Stimulated activated CD4-positive, alpha-beta T cell treated with anti-CD3 and anti-CD28 coated beads, Interleukin-4, amount 100 ng/mL, for 1 hour (primary cell): ENCODE data around the gene ITGB8.
"Not testable (repeated sequence)": the region's sequence is repeated elsewhere in the genome, so short reads cannot be mapped to it uniquely, and the experiment has no call there.

Experiments used
- DNase-seq: peaks from one replicate; pipeline ENCODE4 v3.0.0-alpha.2; 2020

ITGB8 gene

DNA sequence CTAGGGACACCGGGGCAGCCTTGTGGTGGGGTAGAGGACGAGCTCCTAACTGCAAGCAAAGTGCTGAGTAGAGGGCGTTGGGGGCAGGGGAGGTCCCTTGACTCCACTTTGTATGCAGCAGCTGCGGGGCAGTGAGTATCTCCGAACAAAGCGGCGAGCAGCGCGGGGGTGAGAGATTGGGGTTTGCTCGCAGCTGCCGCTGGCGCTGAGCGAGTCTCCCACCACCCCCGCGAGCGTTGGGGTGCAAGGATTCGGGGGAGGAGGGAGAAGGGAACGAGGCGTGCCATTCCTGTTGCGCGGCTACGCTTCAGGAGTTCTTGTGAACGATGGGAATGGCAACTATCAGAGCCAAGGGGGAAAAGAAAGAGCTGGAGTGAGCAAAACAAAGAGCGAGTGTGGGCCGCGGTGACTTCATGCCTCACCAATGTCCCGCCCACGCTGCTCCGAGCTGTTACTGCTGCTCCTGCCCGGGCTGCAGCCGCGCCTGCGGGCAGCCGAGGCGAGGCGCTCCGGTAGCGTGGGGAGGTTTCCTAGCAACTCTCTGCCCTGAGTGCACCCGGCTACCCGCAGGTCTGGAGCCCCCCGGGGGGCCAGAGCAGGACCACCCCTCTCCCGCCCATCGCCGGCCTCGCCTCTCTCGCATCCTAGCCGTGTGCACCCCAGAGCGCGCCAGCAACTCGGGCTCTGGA is at the start of gene ITGB8:
TSS of gene ITGB8 (plus strand) at position 662 of the 689 bp plus-strand sequence. CDS start 907 bp downstream, outside the sequence.
- peak; percentile 74 for DNase-seq

DNA sequence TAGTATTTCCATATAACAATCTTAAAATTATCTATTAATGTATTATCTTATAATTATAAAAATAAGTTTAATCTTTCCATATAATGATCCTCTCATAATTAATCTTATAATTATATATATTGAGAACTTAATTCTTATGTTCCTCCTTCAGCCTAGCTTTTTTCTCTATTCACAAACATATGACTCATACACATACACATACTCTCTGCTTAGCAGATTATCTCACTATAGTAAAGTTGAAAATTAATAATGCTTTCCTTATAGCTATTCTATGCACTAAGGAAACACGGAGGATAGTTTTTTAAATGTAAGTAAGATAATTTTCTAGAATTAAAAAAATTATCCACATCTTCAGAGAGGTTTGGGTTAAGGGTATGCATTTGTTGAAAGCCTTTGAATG is 47.7 kb upstream of the ITGB8 start:
- DNase-seq = no peak

DNA sequence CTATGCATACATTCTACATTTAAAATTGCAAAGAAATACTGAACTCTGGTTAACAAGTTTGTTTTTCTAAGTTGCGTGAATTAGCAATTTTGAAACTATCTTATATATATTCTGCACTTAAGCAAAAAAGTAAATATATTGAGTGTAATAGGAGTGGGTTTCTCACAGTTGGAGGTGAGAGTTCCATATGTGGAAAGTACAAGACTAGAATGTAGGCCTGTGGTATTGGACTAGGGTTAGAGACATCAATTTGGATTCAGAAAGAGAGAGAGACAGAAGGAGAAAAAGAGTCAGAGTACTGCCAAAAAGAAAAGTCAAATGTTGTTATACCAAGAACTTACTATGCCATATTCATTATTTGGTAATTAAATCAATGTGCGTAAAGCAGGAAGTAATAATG is 47.3 kb upstream of the ITGB8 start:
- no peak for DNase-seq

DNA sequence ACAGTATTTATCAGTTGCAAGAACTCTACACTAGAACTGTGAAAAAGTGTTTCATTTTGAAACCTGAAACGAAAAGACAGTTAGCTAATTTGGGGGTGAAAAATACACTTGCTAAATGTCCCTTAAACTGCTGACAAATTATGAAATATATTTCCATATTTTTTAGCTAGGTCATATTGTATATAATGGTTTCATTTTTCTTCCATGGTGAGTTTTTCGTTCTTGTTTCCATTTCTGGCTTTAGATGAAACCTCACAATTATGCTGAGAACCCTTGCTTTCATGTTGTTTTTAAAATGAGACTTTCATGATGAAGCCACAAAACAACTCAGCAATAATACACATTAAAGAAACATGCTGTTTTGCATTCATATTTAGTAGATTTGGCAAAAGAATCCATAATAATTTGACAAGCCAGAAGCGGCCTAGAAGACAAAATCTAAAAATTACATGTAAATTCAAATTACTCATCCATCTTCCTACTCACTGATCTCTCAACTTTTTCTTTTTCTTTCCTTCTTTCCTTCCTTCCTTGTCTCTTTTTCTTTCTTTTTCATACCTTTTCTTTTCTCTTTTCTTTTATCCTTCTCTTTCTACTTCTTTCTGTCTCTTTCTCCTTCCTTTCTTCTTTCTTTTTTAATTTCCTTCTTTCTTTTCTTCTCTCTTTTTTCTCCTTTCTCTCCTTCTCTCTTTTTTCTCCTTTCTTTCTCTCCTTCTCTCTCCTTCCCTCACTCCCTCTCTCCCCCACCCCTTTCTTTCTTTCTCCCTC is 46.5 kb upstream of the ITGB8 start:
- DNase-seq = no peak

DNA sequence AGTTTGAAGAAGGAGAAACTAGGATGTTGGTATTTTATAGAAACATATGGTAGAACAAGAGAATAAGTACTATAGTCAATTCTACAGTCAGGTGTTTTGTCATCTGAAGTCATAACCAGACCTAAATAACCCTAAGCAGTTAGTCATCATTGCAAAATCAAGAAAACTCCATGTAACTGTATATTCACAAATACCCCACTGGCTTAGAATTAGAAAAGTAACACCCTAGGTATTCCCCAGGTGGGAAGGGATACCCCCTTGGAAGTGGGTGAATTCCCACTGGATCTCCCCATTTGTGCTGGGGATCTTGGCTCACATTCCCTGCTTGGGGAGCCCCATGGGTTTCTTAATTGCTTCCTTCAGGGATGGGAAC is 45.9 kb upstream of the ITGB8 start:
- no peak for DNase-seq

DNA sequence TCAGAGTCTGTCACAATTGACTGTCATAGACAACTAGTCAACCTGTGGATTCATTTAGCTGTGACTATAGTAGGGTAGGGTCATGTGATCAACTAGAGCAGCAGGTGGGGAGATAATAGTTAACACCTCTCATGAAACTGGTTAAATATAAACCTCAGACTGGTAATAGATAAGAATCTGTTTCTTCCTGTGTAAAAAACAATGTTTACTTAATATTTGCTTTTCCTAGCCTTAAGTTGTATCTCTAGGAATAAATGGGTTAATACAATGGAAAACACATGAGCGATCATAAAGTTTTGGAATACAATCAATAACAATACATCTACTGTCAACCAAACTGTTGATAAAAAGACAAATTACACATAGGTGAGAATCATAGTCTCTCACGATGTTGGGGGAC is 43.4 kb upstream of the ITGB8 start:
- no peak for DNase-seq

DNA sequence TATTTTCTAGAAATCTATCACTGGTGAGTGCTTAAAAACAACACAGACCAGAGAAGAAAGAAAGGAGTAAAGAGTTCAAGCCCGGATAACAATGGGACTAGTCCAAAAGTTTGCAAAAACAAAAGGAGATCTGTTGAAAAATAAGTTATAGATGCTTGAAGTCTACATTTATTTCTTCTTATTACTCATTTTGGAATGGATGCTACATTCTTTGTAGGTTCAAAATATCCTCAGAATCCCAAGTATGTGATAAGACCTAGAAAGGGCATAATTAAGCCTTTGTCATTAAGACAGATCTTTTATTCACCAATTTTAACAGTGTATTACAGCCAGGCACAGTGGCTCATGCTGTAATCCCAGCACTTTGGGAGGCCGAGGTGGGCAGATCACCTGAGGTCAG is 42.7 kb upstream of the ITGB8 start:
- DNase-seq = no peak

DNA sequence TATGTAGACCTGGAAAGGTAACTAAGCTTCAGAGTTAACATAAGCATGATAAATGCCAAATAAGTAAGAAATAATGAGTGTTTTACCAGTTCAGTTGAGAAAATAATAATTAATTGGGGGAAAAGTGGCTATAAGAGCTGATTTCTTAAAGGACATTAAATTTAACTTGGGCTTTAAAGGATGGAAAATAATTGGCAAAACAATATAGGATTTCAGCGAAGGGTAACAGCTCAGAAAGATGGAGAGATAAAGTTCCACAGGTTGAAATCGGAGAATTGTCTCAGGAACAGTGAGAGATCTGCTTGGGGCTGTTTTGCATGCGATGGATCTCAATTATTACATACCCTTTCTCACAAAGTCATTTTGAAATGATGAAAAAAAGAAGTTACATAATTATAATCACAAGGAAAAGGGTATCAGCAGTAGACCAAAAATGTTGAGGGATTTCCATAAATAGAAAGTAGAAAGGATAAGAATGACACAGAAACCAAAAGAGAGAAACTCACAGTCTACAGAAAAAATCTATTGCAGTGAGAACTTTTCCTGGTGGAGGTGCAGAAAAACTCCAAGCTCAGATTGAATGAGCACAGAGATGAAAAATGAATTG is 40.1 kb upstream of the ITGB8 start:
- DNase-seq = no peak

DNA sequence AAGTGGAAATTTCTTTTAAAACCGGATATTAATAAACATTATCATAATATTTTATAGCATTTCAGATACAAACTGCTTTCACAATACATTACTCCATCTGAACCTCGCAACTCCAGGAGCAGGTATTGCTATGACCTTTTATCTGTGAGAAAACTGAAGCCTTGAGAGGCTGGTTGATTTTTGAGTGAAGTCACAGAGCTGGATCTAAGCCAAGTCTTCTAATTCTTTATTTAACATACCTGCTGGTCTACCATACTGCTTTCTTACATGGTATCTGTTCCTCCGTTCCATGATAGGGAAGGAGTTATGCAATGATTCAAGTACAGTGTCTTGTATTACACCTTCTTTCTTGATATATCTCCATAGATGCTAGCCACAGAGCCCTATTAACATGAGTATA is 37.4 kb upstream of the ITGB8 start:
- DNase-seq = no peak

DNA sequence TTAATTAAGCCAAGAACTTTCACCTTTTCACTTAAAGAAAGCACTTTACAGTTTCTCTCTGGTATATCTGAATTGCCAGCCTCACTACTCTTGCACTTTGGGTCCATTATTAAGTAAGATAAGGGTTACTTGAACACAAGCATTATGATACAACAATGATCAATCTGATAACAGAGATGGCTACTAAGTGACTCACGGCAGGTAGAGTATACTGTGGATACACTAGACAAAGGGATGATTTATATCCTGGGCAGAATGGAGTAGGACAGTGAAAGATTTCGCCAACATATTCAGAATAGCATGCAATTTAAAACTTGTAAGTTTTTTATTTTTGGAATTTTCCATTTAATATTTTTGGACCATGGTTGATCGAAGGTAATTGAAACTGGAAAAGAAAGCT is 34.3 kb upstream of the ITGB8 start:
- no peak for DNase-seq

DNA sequence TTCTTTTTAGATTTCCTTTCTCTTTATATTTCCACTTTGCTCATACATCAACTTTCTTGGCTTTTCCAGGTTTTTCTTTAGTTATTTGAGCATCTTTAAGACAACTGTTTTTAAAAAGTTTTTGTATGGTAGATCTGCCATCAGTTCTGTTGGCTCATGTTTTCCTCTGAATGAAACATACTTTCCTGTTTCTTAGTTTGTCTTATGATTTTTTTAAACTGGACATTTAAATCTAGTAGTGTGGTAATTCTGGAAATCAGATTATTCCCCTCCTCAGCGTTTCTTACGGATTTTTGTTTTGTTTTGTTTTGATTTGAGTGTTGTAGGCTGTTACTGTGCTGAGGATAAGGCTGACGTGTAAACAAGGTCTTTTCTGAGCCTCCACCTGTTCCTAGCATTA is 33.8 kb upstream of the ITGB8 start:
- no peak for DNase-seq

DNA sequence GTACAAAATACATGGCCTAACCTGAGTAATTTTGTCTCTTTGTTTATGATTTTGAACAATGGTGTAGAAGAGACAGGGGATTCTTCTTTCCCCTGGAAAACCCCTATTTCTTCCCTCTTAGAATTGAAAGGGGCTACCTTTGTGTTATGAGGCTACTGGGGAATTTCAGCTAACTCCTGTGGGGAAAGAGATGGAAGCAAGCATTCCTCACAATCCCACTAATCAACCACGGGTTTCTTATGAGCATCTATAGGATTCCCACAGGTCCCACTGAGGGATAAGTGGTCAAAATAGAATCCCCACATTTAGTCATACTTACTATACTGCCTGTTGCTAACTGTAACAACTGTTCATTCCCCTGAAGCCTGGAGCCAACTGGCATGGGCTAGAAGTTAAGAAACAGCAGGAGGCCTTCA is 32.2 kb upstream of the ITGB8 start:
- DNase-seq = no peak

DNA sequence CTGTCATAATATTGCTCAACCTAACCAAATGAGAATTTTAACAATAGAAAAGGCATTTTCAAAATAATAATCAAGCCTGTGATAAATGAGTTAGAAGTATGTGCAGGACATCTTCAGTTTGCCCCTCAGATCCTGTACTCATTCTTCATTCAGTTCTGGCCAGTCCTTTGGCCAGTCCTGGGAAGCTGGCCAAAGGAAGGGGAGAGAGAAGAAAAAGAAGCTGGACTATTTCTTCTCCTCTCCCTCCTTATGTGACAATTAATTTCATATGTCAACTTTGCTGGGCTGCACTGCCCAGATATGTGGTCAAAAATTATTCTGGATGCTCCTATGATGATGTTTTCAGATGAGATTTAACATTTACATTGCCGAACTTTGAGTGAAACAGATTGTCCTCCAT is 31.6 kb upstream of the ITGB8 start:
- no peak for DNase-seq

DNA sequence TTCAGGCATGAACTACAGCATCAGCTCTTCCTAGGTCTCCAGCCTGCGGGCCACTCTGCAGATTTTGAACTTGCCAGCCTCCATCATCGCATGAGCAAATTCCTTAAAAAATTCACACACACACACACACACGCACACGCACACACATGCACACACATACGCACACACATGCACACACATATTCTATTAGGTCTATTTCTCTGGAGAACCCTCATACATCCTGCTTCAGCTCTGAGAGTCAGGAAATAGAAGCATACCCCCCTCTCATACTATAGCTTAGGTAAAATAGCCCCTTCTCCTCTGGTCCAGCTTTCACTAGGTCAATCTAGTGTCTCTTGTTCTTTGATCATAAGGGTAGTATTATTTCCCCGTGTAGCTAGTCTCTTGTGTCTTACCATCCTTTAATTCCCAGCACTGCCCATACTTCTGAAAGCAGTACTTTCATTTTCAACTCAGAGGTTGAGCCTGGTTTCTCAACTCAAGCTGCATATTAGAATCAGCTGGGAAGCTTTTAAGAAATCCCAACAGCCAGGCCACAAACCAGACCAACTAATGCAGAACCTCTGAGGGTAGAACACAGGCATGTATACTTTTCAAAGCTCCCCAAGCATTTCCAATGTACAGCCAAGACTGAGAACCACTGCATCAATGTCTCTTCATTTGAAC is 30.9 kb upstream of the ITGB8 start:
- no peak for DNase-seq

DNA sequence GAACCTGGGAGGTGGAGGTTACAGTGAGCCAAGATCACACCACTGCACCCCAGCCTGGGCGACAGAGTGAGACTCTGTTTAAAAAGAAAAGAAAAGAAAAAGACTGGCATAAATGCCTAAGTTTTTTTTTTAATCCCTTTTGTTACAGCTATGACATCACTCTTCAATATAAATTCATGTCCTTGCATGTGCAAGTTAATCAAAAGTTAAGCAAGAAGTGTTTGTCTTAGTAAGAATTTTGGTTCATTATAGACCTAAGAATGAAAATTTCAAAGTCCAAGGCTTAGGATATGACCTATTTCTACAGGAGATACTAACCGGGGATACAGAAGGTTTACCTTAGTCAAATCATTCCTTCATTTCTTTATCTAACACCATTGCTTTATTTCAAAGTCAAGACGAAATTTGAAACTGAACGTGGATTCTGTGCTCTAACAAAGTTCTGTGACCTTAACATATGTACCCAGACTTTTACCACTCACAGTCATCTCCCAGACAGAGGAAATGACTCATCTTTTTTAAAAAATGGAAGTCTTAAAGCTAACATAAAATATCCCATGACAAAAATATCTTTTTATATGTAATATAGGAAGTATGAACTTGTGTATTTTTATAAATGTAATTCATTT is 29.3 kb upstream of the ITGB8 start:
- DNase-seq = no peak

DNA sequence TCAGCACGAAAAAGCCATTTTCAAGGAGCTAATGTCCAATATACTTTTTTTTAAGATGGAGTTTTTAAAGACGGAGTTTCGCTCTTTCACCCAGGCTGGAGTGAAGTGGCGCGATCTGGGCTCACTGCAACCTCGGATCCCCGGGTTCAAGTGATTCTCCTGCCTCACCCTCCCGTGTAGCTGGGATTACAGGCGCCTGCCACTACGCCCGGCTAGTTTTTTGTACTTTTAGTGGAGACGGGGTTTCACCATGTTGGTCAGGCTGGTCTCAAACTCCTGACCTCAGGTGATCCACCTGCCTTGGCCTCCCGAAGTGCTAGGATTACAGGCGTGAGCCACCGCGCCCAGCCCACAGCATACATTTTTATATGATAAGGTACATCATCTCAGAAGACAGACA is 28.4 kb upstream of the ITGB8 start:
- not testable (repeated sequence) for DNase-seq

DNA sequence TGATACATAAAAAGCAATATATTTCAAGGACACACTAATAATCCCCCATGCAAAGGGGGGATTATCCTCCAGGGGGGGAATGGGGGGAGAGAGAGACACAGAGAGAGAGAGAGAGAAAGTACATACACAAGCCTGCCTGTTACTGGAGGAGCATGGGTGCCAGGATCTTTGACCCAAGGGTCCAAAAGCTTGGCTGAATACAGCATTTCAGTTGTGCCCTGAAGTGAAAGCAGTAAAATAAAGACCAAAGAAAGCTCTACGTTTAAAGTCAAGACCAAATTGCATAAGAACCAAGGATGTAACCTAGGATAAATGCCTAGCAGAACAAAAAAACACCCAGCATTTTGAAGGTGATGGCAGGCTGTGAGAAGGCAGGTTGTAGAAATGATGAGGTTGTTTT is 27.8 kb upstream of the ITGB8 start:
- DNase-seq = no peak

DNA sequence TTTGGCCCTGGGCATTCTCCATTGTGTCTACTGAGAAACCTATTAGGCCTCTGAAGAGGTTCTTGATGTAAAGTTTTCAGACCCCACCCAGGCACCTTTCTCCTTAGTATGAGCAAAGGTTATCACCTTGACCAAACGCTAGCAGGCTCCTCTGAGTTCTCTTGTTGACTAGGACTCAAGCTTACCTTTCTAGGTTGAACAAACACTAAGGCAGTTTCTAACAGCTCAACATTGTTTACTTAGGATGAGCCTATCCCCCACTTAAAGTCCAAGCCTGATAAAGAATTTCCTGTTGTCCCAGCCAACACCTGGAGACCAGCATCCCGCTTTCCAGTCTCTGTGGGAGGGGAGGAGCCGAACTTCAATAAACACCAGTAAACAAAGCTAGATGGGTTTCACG is 26.3 kb upstream of the ITGB8 start:
- DNase-seq = no peak

DNA sequence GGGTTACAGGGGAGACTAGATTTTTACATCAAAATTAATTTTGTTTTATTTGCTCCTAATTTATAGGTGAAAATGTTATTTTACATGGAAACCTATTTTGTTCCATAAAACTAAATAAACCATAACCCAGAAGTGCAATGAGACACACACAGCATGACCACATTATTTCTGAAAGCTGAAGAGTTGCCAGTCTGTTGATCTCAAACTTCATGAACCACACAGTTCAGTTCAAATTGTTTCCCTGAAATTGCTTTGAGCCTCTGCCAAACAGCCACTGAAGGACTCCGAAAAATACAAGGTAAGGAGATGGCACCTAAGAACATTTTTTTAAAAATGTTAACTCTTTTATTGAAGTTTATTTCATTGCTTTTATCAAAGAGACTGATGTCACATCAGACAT is 25.0 kb upstream of the ITGB8 start:
- DNase-seq = no peak

DNA sequence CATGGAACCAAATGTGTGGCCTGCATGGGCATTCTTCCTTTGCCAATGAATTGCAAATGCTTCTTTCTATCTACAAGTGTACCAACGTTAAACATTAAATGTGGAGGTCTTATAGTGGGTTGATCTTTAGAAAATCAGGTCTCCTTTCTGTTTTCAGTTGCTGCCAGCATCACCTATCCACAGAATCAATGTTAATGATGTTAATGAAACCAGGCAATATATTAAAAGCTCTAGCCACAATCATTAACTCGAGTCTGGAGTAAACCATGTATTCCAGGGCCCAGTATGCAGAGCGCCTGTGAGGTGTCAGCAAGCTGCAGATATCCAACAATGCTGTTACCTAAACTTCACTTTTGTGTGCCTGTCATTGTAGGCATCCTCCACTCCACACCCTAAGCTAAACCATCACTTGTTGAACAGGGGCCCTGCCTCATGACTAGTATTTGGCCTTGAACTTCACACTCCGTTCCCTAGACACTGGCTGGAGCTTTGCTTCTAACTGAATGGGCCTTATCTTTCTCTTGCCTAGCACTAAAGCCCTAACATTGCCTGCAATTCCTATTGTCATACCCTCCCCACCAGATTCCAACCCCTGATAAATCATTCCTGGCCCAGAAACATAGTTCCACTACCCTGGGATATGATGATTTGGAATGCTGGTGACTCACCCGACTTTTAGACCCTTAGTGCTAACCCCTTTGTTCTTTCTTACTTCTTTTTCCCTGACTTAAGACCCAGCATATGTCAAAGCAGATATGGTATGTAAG is 24.3 kb upstream of the ITGB8 start:
- no peak for DNase-seq

DNA sequence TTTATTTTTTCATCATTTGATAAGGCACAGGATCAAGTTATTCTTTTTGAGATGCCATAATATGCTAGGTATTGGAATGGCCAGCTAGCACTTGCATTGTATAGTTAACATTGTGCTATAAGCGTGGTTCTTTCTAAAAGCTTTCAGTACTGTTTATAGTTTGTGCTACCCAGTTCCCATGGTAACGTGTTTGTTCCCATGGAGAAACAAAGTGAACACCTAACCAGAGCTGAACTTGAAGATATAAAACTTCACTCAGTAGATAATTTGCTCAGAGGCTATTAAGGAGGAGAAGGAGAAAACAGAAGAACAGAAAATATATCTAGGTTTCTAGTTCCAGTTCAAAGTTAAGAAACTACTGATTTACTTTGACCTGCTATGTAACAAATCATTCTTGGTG is 23.6 kb upstream of the ITGB8 start:
- DNase-seq = no peak

DNA sequence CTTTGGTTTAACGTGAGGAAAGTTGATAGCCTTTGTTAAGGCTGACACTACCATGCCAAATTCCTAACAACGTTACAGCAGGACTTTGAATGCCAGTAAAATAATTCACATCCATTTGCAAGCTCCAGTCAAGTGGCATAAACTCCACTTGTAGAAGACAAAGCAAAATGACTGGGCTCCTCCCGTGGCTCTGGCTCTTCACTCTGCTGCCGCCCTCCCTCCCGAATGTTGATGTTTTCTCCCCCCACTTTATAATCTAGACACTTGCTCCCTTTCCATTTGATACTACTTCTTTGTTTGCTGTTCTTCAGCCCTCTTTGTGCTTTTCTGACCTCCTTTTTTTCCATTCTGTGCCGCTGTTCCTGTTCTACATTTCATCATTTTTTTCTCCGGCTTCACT is 22.8 kb upstream of the ITGB8 start:
- DNase-seq = no peak

DNA sequence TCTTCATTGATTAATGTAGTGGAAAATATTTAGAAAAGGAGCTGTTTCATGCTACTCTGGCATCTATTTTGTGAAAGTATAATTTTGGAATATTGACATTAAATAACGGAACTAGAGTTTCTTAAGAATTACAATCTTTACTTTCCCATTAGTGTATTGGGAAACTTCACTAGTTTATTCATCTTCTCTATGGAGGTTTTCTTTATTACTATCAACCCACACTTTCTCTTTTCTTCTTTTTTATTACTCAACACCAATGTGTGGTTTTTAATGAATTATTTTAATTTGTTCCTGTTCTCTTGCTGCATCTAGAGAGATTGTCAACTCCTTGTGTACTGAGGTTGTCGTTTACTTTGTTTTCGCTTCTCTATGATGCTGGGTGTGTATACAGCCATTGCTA is 20.4 kb upstream of the ITGB8 start:
- DNase-seq = no peak
